ENCODE data around the gene HNRNPL. TPM values are rescaled to one million over a fixed set of nuclear protein-coding genes. Genes with fewer than 3 reads are reported as not detected.
A peak's percentile ranks its signal among the peaks of the same experiment; 100 is the strongest.
"Not testable (repeated sequence)": the region's sequence is repeated elsewhere in the genome, so short reads cannot be mapped to it uniquely, and the experiment has no call there.

Gene HNRNPL
- total RNA-seq, 2 donors from 2014 or later, result 658 to 720 TPM

- ATAC-seq, result no peak
- Mint-ChIP-seq H3K9me3 (no peaks in the 10 kb centered on the region), H3K36me3 (peaks cover 64 to 74% of the 10 kb centered on the region in 2 donors), H3K27ac (peak overlapping the region in 1 of 2 donors; percentile 89)
- DNase-seq (ENCODE audit: low spot score in 2 of 2), result no peak
Observed at GRCh38 chr19:38840583-38840968, 9.2 kb downstream of the HNRNPL start.

GRCh38 chr19:38839816-38840582, 9.8 kb downstream of the HNRNPL start:
- Mint-ChIP-seq H3K27ac (peak overlapping the region; percentile 83 to 93), H3K36me3 (peaks cover 59 to 68% of the 10 kb centered on the region in 2 donors), H3K9me3 (no peaks in the 10 kb centered on the region)
- ATAC-seq, result no peak
- DNase-seq (ENCODE audit: low spot score in 2 of 2), result no peak

GRCh38 chr19:38838986-38839761, 10.6 kb downstream of the HNRNPL start:
- Mint-ChIP-seq H3K27ac (peak overlapping the region; percentile 83 to 95), H3K9me3 (no peaks in the 10 kb centered on the region), H3K36me3 (peaks cover 53 to 60% of the 10 kb centered on the region in 2 donors)
- no peak for DNase-seq (ENCODE audit: low spot score in 2 of 2)
- peak in 1 of 2 donors; percentile 1 for ATAC-seq

GRCh38 chr19:38838208-38838985, 11.4 kb downstream of the HNRNPL start:
- DNase-seq (ENCODE audit: low spot score in 2 of 2) (peak; percentile 55 to 79), ATAC-seq (peak; percentile 75 to 89)
- peaks cover 46 to 52% of the 10 kb centered on the region in 2 donors for H3K36me3 Mint-ChIP-seq
- no peaks in the 10 kb centered on the region for H3K9me3 Mint-ChIP-seq
- H3K27ac Mint-ChIP-seq, result peak overlapping the region; percentile 83 to 95

- Mint-ChIP-seq H3K36me3 (peaks cover 40 to 46% of the 10 kb centered on the region in 2 donors), H3K27ac (peak overlapping the region; percentile 55 to 64), H3K9me3 (no peaks in the 10 kb centered on the region)
- no peak for ATAC-seq
- no peak for DNase-seq (ENCODE audit: low spot score in 2 of 2)
Observed at GRCh38 chr19:38837656-38838121, 12.1 kb downstream of the HNRNPL start.

GRCh38 chr19:38836983-38837626, 12.7 kb downstream of the HNRNPL start:
- Mint-ChIP-seq H3K27ac (peak overlapping the region; percentile 55 to 64), H3K9me3 (no peaks in the 10 kb centered on the region), H3K36me3 (peaks cover 34 to 40% of the 10 kb centered on the region in 2 donors)
- DNase-seq (ENCODE audit: low spot score in 2 of 2) (no peak), ATAC-seq (no peak)

- H3K9me3 Mint-ChIP-seq, result no peaks in the 10 kb centered on the region
- peak overlapping the region; percentile 60 to 64 for H3K27ac Mint-ChIP-seq
- no peak for DNase-seq (ENCODE audit: low spot score in 2 of 2)
- peaks cover 30 to 35% of the 10 kb centered on the region in 2 donors for H3K36me3 Mint-ChIP-seq
- ATAC-seq, result no peak
Observed at GRCh38 chr19:38836159-38836982, 13.4 kb downstream of the HNRNPL start.

GRCh38 chr19:38834590-38834989, 15.2 kb downstream of the HNRNPL start:
- no peak for DNase-seq (ENCODE audit: low spot score in 2 of 2)
- no peak overlapping the region for H3K27ac Mint-ChIP-seq

GRCh38 chr19:38834104-38834490, 15.7 kb downstream of the HNRNPL start:
- ATAC-seq, result no peak
- H3K9me3 Mint-ChIP-seq, result no peaks in the 10 kb centered on the region
- no peak for DNase-seq (ENCODE audit: low spot score in 2 of 2)
- H3K36me3 Mint-ChIP-seq, result peaks cover 21% of the 10 kb centered on the region in 2 donors
- peak overlapping the region in 1 of 2 donors; percentile 57 for H3K27ac Mint-ChIP-seq

More at GRCh38 chr19:38834590-38834989, 15.2 kb downstream of the HNRNPL start:
- H3K9me3 Mint-ChIP-seq, result no peaks in the 10 kb centered on the region
- ATAC-seq, result no peak
- peaks cover 25 to 26% of the 10 kb centered on the region in 2 donors for H3K36me3 Mint-ChIP-seq

GRCh38 chr19:38833092-38833425, 16.7 kb downstream of the HNRNPL start:
- no peak for ATAC-seq
- DNase-seq (ENCODE audit: low spot score in 2 of 2), result no peak
- peaks cover 12 to 22% of the 10 kb centered on the region in 2 donors for H3K36me3 Mint-ChIP-seq
- H3K9me3 Mint-ChIP-seq, result no peaks in the 10 kb centered on the region
- no peak overlapping the region for H3K27ac Mint-ChIP-seq

GRCh38 chr19:38831142-38831605, 18.6 kb downstream of the HNRNPL start:
- ATAC-seq (peak; percentile 19 to 83), DNase-seq (ENCODE audit: low spot score in 2 of 2) (peak in 1 of 2 donors; percentile 77)
- H3K27ac Mint-ChIP-seq, result peak overlapping the region; percentile 94 to 97
- peaks cover 6 to 16% of the 10 kb centered on the region in 2 donors for H3K36me3 Mint-ChIP-seq
- H3K9me3 Mint-ChIP-seq, result no peaks in the 10 kb centered on the region

- Mint-ChIP-seq H3K36me3 (peaks cover 6 to 16% of the 10 kb centered on the region in 2 donors), H3K9me3 (no peaks in the 10 kb centered on the region), H3K27ac (peak overlapping the region; percentile 55 to 94)
- ATAC-seq (no peak), DNase-seq (ENCODE audit: low spot score in 2 of 2) (no peak)
Observed at GRCh38 chr19:38830039-38830733, 19.6 kb downstream of the HNRNPL start.

- not testable (repeated sequence) for H3K9me3 Mint-ChIP-seq; DNase-seq (ENCODE audit: low spot score in 2 of 2); H3K27ac Mint-ChIP-seq; ATAC-seq
- peaks cover 6 to 16% of the 10 kb centered on the region in 2 donors for H3K36me3 Mint-ChIP-seq
Observed at GRCh38 chr19:38829203-38829602, 20.6 kb downstream of the HNRNPL start.

- ATAC-seq (no peak), DNase-seq (ENCODE audit: low spot score in 2 of 2) (no peak)
- Mint-ChIP-seq H3K9me3 (no peaks in the 10 kb centered on the region), H3K36me3 (peaks cover 18 to 26% of the 10 kb centered on the region in 2 donors), H3K27ac (peak overlapping the region in 1 of 2 donors; percentile 91)
Observed at GRCh38 chr19:38826856-38827551, 22.8 kb downstream of the HNRNPL start.

Measured in activated naive CD4-positive, alpha-beta T cell treated with anti-CD3 and anti-CD28 coated beads, Interleukin-2, amount 50 U/mL, for 72 hours (primary cell).